Measurements from ENCODE around the gene SMYD2. TPM values are rescaled to one million over a fixed set of nuclear protein-coding genes. Genes with fewer than 3 reads are reported as not detected.

The SMYD2 gene
- total RNA-seq, 4 donors from 2014 or later = 6.8 to 41.3 (median 19.2) TPM

GRCh38 chr1:214329470-214330220, 48.7 kb downstream of the SMYD2 start:
- Histone ChIP-seq H3K27ac (no peak overlapping the region), H3K27me3 (no peaks in the 10 kb centered on the region), H3K36me3 (no peaks in the 10 kb centered on the region), H3K9me3 (no peaks in the 10 kb centered on the region), H3K4me1 (no peaks in the 10 kb centered on the region), H3K4me3 (no peak overlapping the region)
- intact Hi-C loops (cut with DNase I; ENCODE audit: low total_unique reads) = loop anchor here (5.0 kb wide), 2 partner anchors 67 to 258 kb away; no protein-coding TSS in a partner anchor
- TF ChIP-seq CTCF (IDR thresholded peaks at IDR 0.05) = no peak
- no peak for TF ChIP-seq POLR2A (IDR thresholded peaks at IDR 0.05)
- DNase-seq = no peak

- no peak for DNase-seq
- intact Hi-C loops (cut with DNase I; ENCODE audit: low total_unique reads) = loop anchor here (5.0 kb wide), 2 partner anchors 68 to 257 kb away; no protein-coding TSS in a partner anchor
- H3K4me3 ChIP-seq = no peak overlapping the region
- H3K9me3 ChIP-seq = no peaks in the 10 kb centered on the region
- TF ChIP-seq POLR2A (IDR thresholded peaks at IDR 0.05) (no peak), CTCF (IDR thresholded peaks at IDR 0.05) (no peak)
- H3K36me3 ChIP-seq = no peaks in the 10 kb centered on the region
- H3K4me1 ChIP-seq = no peaks in the 10 kb centered on the region
- no peaks in the 10 kb centered on the region for H3K27me3 ChIP-seq
- no peak overlapping the region for H3K27ac ChIP-seq
Observed at GRCh38 chr1:214330222-214330621, 49.3 kb downstream of the SMYD2 start.

- TF ChIP-seq POLR2A (IDR thresholded peaks at IDR 0.05) (no peak), CTCF (IDR thresholded peaks at IDR 0.05) (no peak)
- DNase-seq = no peak
- no peak overlapping the region for H3K27ac ChIP-seq
- H3K4me3 ChIP-seq = no peak overlapping the region
- no peaks in the 10 kb centered on the region for H3K4me1 ChIP-seq
- no peaks in the 10 kb centered on the region for H3K9me3 ChIP-seq
- H3K36me3 ChIP-seq = no peaks in the 10 kb centered on the region
- intact Hi-C loops (cut with DNase I; ENCODE audit: low total_unique reads) = loop anchor here (5.0 kb wide), 2 partner anchors 68 to 257 kb away; no protein-coding TSS in a partner anchor
- no peaks in the 10 kb centered on the region for H3K27me3 ChIP-seq
Observed at GRCh38 chr1:214330715-214331114, 49.8 kb downstream of the SMYD2 start.

GRCh38 chr1:214331180-214331579, 50.2 kb downstream of the SMYD2 start:
- no peak for TF ChIP-seq CTCF (IDR thresholded peaks at IDR 0.05)
- TF ChIP-seq POLR2A (IDR thresholded peaks at IDR 0.05) = no peak
- intact Hi-C loops (cut with DNase I; ENCODE audit: low total_unique reads) = loop anchor here (5.0 kb wide), 2 partner anchors 69 to 256 kb away; no protein-coding TSS in a partner anchor
- H3K36me3 ChIP-seq = no peaks in the 10 kb centered on the region

GRCh38 chr1:214331827-214332423, 51.0 kb downstream of the SMYD2 start:
- no peaks in the 10 kb centered on the region for H3K4me1 ChIP-seq
- TF ChIP-seq POLR2A (IDR thresholded peaks at IDR 0.05) (no peak), CTCF (IDR thresholded peaks at IDR 0.05) (peak in 3 of 4 experiments; percentile 20 to 51 (median 41))
- intact Hi-C loops (cut with DNase I; ENCODE audit: low total_unique reads) = loop anchor here (5.0 kb wide), 2 partner anchors 70 to 255 kb away; no protein-coding TSS in a partner anchor
- no peak for DNase-seq
- H3K36me3 ChIP-seq = no peaks in the 10 kb centered on the region
- H3K27ac ChIP-seq = no peak overlapping the region
- no peak overlapping the region for H3K4me3 ChIP-seq
- H3K9me3 ChIP-seq = no peaks in the 10 kb centered on the region
- H3K27me3 ChIP-seq = no peaks in the 10 kb centered on the region

More at GRCh38 chr1:214331180-214331579, 50.2 kb downstream of the SMYD2 start:
- H3K27me3 ChIP-seq = no peaks in the 10 kb centered on the region
- no peak for DNase-seq
- H3K27ac ChIP-seq = no peak overlapping the region
- H3K4me1 ChIP-seq = no peaks in the 10 kb centered on the region
- no peaks in the 10 kb centered on the region for H3K9me3 ChIP-seq
- no peak overlapping the region for H3K4me3 ChIP-seq
